Body of pancreas (tissue), 4 donors: Measurements from ENCODE around the gene TMEM150B. TPM values are rescaled to one million over a fixed set of nuclear protein-coding genes. Genes with fewer than 3 reads are reported as not detected.

Experiments
- ATAC-seq: fragments of 150-250 bp; one replicate; pipeline ENCODE4 v1.9.1; 2016
- DNase-seq, 4 donors: peaks; one replicate each; pipeline ENCODE4 v3.0.0-alpha.2; 2019
- H3K27ac ChIP-seq, 4 donors: fragments of 200-600 bp; sonication (generic); 1 replicate in 3 of 4; 2 replicates in 1 of 4; pipeline versions ENCODE4 v1.5.1 to v1.6.1; 2016 to 2019; ENCODE audit warnings: mild to moderate bottlenecking in 1 of 4, mixed read lengths in 1 of 4, moderate library complexity in 1 of 4
- H3K27me3 ChIP-seq, 2 donors: fragments of 200-600 bp; sonication (generic); one replicate each; pipeline ENCODE4 v1.6.0; 2016; ENCODE audit warnings: mild to moderate bottlenecking in 1 of 2
- H3K36me3 ChIP-seq, 2 donors: fragments of 200-600 bp; sonication (generic); replicated peaks in 1 of 2; 2 replicates each; pipeline ENCODE4 v1.5.1; 2016; ENCODE audit warnings: low read depth in 2 of 2; ENCODE audit not compliant: insufficient read depth in 1 of 2
- H3K4me1 ChIP-seq: fragments of 200-600 bp; sonication (generic); one replicate; pipeline ENCODE4 v1.6.0; 2016
- H3K4me3 ChIP-seq, 2 donors: fragments of 200-600 bp; sonication (generic); 1 replicate in 1 of 2; 2 replicates in 1 of 2; pipeline ENCODE4 v1.5.1; 2016 to 2019
- H3K9me3 ChIP-seq, 3 donors: fragments of 200-600 bp; sonication (generic); 1 replicate in 2 of 3; 2 replicates in 1 of 3; pipeline ENCODE4 v1.5.1; 2016
- POLR2A ChIP-seq, 3 donors: fragments of 450-650 bp; IDR thresholded peaks; one replicate each; pipeline ENCODE4 v1.6.1; 2016; ENCODE audit warnings: antibody characterized with exemption in 3 of 3, mild to moderate bottlenecking in 2 of 3
- WGBS, 2 donors: methylation state at CpG; one replicate each; pipeline ENCODE4 v1.1.5; 2017; 5-methylcytosine and 5-hydroxymethylcytosine counted together
- intact Hi-C: fragments of 100-400 bp; cut with DNase I; formaldehyde crosslinking; loops from one replicate; pipeline ENCODE4 v1.15.1; 2023
- total RNA-seq, 2 donors: library from RNA; depleted of rRNA; stranded (reverse); fragments of >200 nt; gene quantifications; one replicate each; pipeline ENCODE4 v1.1.0, GENCODE V29; 2016
- TF ChIP-seq, protein P1 (sequence below), 7 experiments: fragments of 450-650 bp in 4 of 7; fragments of 200-600 bp in 3 of 7; sonication (generic) in 3 of 7; IDR thresholded peaks; one replicate each; pipeline ENCODE4 v1.5.1; 2016 to 2019; ENCODE audit warnings: antibody characterized with exemption in 7 of 7

Gene TMEM150B
- total RNA-seq, 2 donors from 2014 or later: 1.0 TPM; not detected in 1

DNA sequence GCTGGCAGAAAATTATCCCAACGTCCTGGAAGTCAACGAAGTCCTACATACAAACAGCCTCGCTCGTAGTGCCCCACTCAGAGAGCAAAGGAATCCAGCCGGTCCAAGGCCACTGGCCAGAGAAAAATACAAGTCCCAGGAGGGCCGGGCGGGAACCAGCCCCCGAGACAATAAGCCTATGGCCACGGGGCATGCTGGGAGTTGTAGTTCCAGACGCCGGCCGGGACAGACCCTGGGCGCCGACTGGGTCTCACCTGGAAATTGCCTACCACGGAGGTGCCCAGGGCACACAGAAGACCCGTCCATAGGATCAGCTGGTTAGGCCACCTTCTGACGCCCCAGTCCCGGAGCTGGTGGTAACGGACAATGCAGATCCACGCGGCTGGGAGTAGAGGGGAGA is 5.4 kb downstream of the TMEM150B start:
- no peaks in the 10 kb centered on the region for H3K9me3 ChIP-seq
- H3K4me3 ChIP-seq: no peak overlapping the region
- DNase-seq: peak in 3 of 4 donors; percentile 27 to 32 (median 29)
- ATAC-seq: peak; percentile 42
- no peaks in the 10 kb centered on the region for H3K36me3 ChIP-seq
- TF ChIP-seq, protein P1, sequence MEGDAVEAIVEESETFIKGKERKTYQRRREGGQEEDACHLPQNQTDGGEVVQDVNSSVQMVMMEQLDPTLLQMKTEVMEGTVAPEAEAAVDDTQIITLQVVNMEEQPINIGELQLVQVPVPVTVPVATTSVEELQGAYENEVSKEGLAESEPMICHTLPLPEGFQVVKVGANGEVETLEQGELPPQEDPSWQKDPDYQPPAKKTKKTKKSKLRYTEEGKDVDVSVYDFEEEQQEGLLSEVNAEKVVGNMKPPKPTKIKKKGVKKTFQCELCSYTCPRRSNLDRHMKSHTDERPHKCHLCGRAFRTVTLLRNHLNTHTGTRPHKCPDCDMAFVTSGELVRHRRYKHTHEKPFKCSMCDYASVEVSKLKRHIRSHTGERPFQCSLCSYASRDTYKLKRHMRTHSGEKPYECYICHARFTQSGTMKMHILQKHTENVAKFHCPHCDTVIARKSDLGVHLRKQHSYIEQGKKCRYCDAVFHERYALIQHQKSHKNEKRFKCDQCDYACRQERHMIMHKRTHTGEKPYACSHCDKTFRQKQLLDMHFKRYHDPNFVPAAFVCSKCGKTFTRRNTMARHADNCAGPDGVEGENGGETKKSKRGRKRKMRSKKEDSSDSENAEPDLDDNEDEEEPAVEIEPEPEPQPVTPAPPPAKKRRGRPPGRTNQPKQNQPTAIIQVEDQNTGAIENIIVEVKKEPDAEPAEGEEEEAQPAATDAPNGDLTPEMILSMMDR (IDR thresholded peaks at IDR 0.05): no peak
- TF ChIP-seq POLR2A (IDR thresholded peaks at IDR 0.05): no peak
- no peak overlapping the region for H3K27ac ChIP-seq
- intact Hi-C loops: no loop called here
- no peaks in the 10 kb centered on the region for H3K27me3 ChIP-seq
- whole genome bisulfite sequencing, 2 donors: 16 to 22% methylated on average over 14 to 21 of the region's 21 CpGs
- H3K4me1 ChIP-seq: no peaks in the 10 kb centered on the region

DNA sequence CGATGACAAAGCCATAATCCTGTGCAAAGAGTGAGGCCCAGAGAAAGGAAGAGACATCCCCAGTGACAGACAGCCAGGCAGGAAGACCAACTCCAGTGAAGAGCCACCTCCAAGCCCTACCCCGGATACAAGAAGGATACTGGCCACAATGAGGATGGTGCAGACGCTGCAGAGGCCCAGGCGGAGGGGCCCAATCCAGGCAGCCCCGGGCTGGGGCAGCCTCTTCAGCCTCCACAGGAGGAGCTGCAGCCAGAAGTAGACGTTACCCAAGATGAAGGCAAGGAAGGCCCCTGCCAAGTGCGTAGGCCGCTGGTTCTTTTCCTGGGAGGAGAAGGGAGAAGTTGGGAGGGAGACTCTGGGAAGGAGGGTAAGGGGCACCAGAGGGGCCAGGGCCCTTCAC is 8.5 kb downstream of the TMEM150B start:
- no peaks in the 10 kb centered on the region for H3K9me3 ChIP-seq
- intact Hi-C loops: no loop called here
- WGBS, 2 donors: 74 to 75% methylated on average over 5 to 8 of the region's 8 CpGs
- H3K4me3 ChIP-seq: no peak overlapping the region
- no peaks in the 10 kb centered on the region for H3K36me3 ChIP-seq
- ATAC-seq: no peak
- no peaks in the 10 kb centered on the region for H3K27me3 ChIP-seq
- no peak overlapping the region for H3K27ac ChIP-seq
- no peak for TF ChIP-seq POLR2A (IDR thresholded peaks at IDR 0.05)
- TF ChIP-seq, protein P1 (IDR thresholded peaks at IDR 0.05): no peak
- no peak for DNase-seq
- H3K4me1 ChIP-seq: no peaks in the 10 kb centered on the region

DNA sequence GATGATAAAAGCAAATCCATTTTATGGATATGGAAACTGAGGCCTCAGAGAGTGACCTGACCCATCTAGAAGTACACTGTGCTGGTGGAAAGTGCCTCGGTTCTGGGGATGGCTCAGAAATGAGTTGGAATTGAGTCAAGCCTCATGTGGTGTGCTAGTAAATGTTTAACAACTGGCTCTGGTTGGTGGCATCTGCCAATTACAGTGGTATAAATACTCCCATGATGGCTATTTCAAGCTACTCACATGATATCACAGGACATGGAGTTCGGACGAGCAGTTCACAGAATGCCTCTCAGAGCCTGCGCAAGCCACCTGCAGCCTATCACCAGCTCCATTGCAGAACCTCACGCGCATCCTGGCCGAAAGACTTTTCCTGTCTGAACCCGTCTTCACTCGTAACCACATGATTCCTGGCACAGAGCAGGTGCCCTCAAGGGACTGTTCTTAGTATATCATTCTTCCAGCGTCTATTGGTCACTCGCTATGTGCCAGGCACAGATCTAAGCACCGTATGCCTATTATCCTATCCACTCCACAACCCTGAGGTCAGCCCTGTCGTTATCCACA is 9.1 kb downstream of the TMEM150B start:
- 75 to 78% methylated on average over 13 of the region's 13 CpGs for WGBS, 2 donors

DNA sequence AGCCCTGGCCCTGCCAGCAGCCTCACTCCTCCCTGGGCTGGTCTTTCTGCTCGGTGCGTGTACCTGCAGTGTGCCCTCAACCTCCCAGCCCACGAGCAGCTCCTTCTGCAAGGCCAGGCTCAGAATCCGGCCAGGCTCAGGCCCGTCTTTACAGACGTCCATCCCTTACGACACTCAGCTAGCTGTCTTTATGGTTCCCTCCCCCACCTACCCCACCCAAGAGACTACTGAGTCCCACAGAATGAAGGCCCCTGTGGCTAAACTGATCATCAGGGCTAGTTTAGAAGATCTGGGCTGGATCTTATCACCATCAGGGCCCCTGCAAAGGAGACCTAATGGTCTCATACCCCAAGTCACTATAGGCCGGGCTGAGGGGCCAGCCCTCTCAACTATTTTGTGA is 10.7 kb downstream of the TMEM150B start:
- TF ChIP-seq POLR2A (IDR thresholded peaks at IDR 0.05): no peak
- TF ChIP-seq, protein P1 (IDR thresholded peaks at IDR 0.05): no peak
- no peaks in the 10 kb centered on the region for H3K36me3 ChIP-seq
- H3K4me1 ChIP-seq: no peaks in the 10 kb centered on the region
- no peaks in the 10 kb centered on the region for H3K27me3 ChIP-seq
- DNase-seq (no peak), ATAC-seq (no peak)
- H3K9me3 ChIP-seq: no peaks in the 10 kb centered on the region
- 64 to 79% methylated on average over 8 of the region's 8 CpGs for WGBS, 2 donors
- no peak overlapping the region for H3K4me3 ChIP-seq
- intact Hi-C loops: no loop called here
- no peak overlapping the region for H3K27ac ChIP-seq

More for the DNA sequence above, 9.1 kb downstream of the TMEM150B start:
- intact Hi-C loops: no loop called here
- no peaks in the 10 kb centered on the region for H3K36me3 ChIP-seq
- TF ChIP-seq, protein P1 (IDR thresholded peaks at IDR 0.05): no peak
- no peak for TF ChIP-seq POLR2A (IDR thresholded peaks at IDR 0.05)
- no peak for DNase-seq
- no peak overlapping the region for H3K27ac ChIP-seq
- no peak for ATAC-seq
- H3K9me3 ChIP-seq: no peaks in the 10 kb centered on the region
- H3K27me3 ChIP-seq: no peaks in the 10 kb centered on the region
- H3K4me3 ChIP-seq: no peak overlapping the region
- no peaks in the 10 kb centered on the region for H3K4me1 ChIP-seq
